Upper lobe of left lung (tissue), 4 donors: Measurements from ENCODE around the gene FAM83F.

Source experiments
- EP300 ChIP-seq, 4 donors: sonication (generic); formaldehyde crosslinking; IDR thresholded peaks; one replicate each; pipeline ENCODE4 v1.5.1; 2017; ENCODE audit warnings: antibody characterized with exemption in 4 of 4, control low read depth in 2 of 4
- POLR2AphosphoS5 ChIP-seq, 2 donors: sonication (generic); formaldehyde crosslinking; IDR thresholded peaks; one replicate each; pipeline ENCODE4 v1.5.1; 2017; ENCODE audit warnings: antibody characterized with exemption in 2 of 2
- TF ChIP-seq, protein P1 (sequence below), 6 experiments: fragments of 450-650 bp in 4 of 6; fragments of 200-600 bp in 2 of 6; sonication (generic) in 2 of 6; IDR thresholded peaks; one replicate each; pipeline ENCODE4 v1.5.1; 2016 to 2019; ENCODE audit warnings: antibody characterized with exemption in 6 of 6

DNA sequence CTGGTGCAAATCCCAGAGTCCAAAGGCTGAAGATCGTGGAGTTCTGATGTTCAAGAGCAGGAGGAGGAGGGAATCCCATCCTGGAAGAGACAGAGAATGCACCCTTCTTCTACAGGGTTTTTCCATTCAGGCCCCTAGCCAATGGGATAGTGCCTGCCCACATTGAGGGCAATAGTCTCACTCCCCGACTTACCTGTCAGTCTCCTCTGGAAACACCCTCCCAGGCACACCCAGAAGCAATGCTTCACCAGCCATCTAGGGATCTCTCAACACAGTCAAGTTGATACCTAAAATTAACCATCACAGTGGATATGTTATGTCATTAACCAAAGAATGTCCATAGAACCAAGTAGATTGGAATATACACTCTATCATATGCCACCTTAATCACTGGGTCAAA lies 72.9 kb downstream of the FAM83F start:
- TF ChIP-seq POLR2AphosphoS5 (IDR thresholded peaks at IDR 0.05): no peak
- TF ChIP-seq, protein P1, sequence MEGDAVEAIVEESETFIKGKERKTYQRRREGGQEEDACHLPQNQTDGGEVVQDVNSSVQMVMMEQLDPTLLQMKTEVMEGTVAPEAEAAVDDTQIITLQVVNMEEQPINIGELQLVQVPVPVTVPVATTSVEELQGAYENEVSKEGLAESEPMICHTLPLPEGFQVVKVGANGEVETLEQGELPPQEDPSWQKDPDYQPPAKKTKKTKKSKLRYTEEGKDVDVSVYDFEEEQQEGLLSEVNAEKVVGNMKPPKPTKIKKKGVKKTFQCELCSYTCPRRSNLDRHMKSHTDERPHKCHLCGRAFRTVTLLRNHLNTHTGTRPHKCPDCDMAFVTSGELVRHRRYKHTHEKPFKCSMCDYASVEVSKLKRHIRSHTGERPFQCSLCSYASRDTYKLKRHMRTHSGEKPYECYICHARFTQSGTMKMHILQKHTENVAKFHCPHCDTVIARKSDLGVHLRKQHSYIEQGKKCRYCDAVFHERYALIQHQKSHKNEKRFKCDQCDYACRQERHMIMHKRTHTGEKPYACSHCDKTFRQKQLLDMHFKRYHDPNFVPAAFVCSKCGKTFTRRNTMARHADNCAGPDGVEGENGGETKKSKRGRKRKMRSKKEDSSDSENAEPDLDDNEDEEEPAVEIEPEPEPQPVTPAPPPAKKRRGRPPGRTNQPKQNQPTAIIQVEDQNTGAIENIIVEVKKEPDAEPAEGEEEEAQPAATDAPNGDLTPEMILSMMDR (IDR thresholded peaks at IDR 0.05): no peak
- TF ChIP-seq EP300 (IDR thresholded peaks at IDR 0.05): no peak
